Calu3 (cell line): ENCODE data around the gene SPPL3. TPM values are rescaled to one million over a fixed set of nuclear protein-coding genes. Genes with fewer than 3 reads are reported as not detected.
A peak's percentile ranks its signal among the peaks of the same experiment; 100 is the strongest.

ENCODE experiments used
- BruUV-seq: library from RNA; stranded (reverse); fragments of 400-500 nt; replicated peaks from 2 replicates; lab custom pipeline; 2021; lab: Mats Ljungman, UMichigan
- CTCF ChIA-PET: fragments of 300-600 bp; sonication (Branson Sonifier 250); formaldehyde crosslinking; loops from one replicate; lab custom pipeline; 2022; ENCODE audit warnings: antibody characterized with exemption; lab: Charles Lee
- DNase-seq: peaks from one replicate; pipeline ENCODE4 v3.0.0; 2022
- H3K27ac Mint-ChIP-seq: one replicate; pipeline ENCODE4 v1.8.0; 2022; ENCODE audit warnings: mixed read lengths; ENCODE audit not compliant: unreplicated experiment
- H3K27me3 Mint-ChIP-seq: one replicate; pipeline ENCODE4 v1.8.0; 2022; ENCODE audit warnings: mixed read lengths; ENCODE audit not compliant: unreplicated experiment
- H3K36me3 Mint-ChIP-seq: one replicate; pipeline ENCODE4 v1.8.0; 2022; ENCODE audit warnings: mild to moderate bottlenecking, moderate library complexity, mixed read lengths; ENCODE audit not compliant: insufficient read depth, unreplicated experiment
- H3K4me1 Mint-ChIP-seq: one replicate; pipeline ENCODE4 v1.8.0; 2022; ENCODE audit warnings: mild to moderate bottlenecking, low read depth, mixed read lengths; ENCODE audit not compliant: unreplicated experiment
- H3K4me3 Mint-ChIP-seq: one replicate; pipeline ENCODE4 v1.8.0; 2022; ENCODE audit warnings: mild to moderate bottlenecking, low read depth, moderate library complexity, mixed read lengths; ENCODE audit not compliant: unreplicated experiment
- H3K9me3 Mint-ChIP-seq: one replicate; pipeline ENCODE4 v1.8.0; 2022; ENCODE audit warnings: low read depth, mixed read lengths; ENCODE audit not compliant: unreplicated experiment
- CTCF ChIP-seq: fragments of 200-600 bp; IDR thresholded peaks from one replicate; pipeline ENCODE4 v1.8.0; 2022; ENCODE audit warnings: antibody characterized with exemption; ENCODE audit not compliant: unreplicated experiment
- intact Hi-C: fragments of 100-400 bp; cut with micrococcal nuclease; formaldehyde crosslinking; loops from one replicate; pipeline ENCODE4 v1.10.0; 2022; ENCODE audit not compliant: unreplicated experiment
- total RNA-seq: library from RNA; stranded (reverse); gene quantifications from 2 replicates; pipeline ENCODE4 v1.2.3, GENCODE V29; 2022

SPPL3 gene
- total RNA-seq, 1 experiment from 2014 or later = 61.0 TPM

GRCh38 chr12:120909633-120910298, 5.6 kb upstream of the SPPL3 start:
- H3K9me3 Mint-ChIP-seq = no peaks in the 10 kb centered on the region
- TF ChIP-seq CTCF = no peak
- H3K36me3 Mint-ChIP-seq = no peaks in the 10 kb centered on the region
- no peak overlapping the region for H3K4me3 Mint-ChIP-seq
- intact Hi-C loops = no loop called here
- H3K4me1 Mint-ChIP-seq = no peaks in the 10 kb centered on the region
- no peak overlapping the region for H3K27ac Mint-ChIP-seq
- no peak for DNase-seq
- H3K27me3 Mint-ChIP-seq = no peaks in the 10 kb centered on the region
- CTCF ChIA-PET = no interaction called here
- BruUV-seq = no TSS peak

- no peak overlapping the region for H3K27ac Mint-ChIP-seq
- no peak for TF ChIP-seq CTCF
- no peak for DNase-seq
- peaks cover 30% of the 10 kb centered on the region for H3K36me3 Mint-ChIP-seq
- peaks cover 18% of the 10 kb centered on the region for H3K4me1 Mint-ChIP-seq
- no peaks in the 10 kb centered on the region for H3K27me3 Mint-ChIP-seq
- H3K9me3 Mint-ChIP-seq = no peaks in the 10 kb centered on the region
- no peak overlapping the region for H3K4me3 Mint-ChIP-seq
- CTCF ChIA-PET = interaction anchor here (0.7 to 1.0 kb wide), 3 partner anchors 66 to 166 kb away, joined by 3 to 4 read pairs (median 4); no protein-coding TSS in a partner anchor
- intact Hi-C loops = no loop called here
- BruUV-seq = no TSS peak
Observed at GRCh38 chr12:120905856-120906384, 1.8 kb upstream of the SPPL3 start.

GRCh38 chr12:120903412-120904196, 554 bp downstream of the SPPL3 start:
- CTCF ChIA-PET = interaction anchor here (0.6 to 1.6 kb wide), 2 partner anchors 68 to 304 kb away, joined by 3 to 4 read pairs; no protein-coding TSS in a partner anchor
- DNase-seq = peak; percentile 69
- H3K4me3 Mint-ChIP-seq = peak overlapping the region; percentile 94
- BruUV-seq = no TSS peak
- H3K27me3 Mint-ChIP-seq = no peaks in the 10 kb centered on the region
- peaks cover 42% of the 10 kb centered on the region for H3K36me3 Mint-ChIP-seq
- TF ChIP-seq CTCF = no peak
- intact Hi-C loops = no loop called here
- peak overlapping the region; percentile 68 for H3K27ac Mint-ChIP-seq
- no peaks in the 10 kb centered on the region for H3K9me3 Mint-ChIP-seq
- H3K4me1 Mint-ChIP-seq = peaks cover 18% of the 10 kb centered on the region

DNA sequence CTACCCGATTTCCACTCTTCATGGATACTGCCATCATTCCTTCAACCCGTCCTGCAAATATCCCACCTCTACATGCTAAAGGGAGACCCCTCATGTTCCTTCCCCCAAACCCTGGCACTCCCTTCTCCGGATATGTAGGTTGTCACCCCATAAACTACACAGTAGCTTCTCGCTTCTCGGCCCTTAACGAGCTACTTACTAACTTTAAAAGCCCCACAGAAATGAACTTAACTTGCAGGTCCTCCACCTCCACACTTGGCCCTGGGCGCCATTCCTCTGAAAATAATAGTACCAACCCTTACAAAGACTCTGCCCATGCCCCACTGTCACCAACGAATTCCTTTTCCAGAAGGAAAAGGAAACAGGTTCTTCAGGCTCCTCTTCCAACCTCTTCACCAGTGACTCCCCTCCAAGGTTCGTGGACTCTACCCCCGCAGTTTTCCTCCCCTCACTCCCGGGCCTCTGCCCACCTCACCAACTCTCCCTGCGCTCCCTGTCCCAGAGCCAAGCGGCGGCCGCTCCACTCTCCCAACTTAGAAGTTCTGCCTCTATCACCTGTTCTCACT, 1.2 kb downstream of the SPPL3 start:
- no TSS peak for BruUV-seq
- CTCF ChIA-PET = interaction anchor here (0.6 to 1.6 kb wide), 3 partner anchors 69 to 775 kb away, joined by 3 to 4 read pairs (median 3); no protein-coding TSS in a partner anchor
- H3K9me3 Mint-ChIP-seq = no peaks in the 10 kb centered on the region
- H3K4me3 Mint-ChIP-seq = peak overlapping the region; percentile 94
- peaks cover 18% of the 10 kb centered on the region for H3K4me1 Mint-ChIP-seq
- no peaks in the 10 kb centered on the region for H3K27me3 Mint-ChIP-seq
- no peak for DNase-seq
- peaks cover 42% of the 10 kb centered on the region for H3K36me3 Mint-ChIP-seq
- TF ChIP-seq CTCF = no peak
- intact Hi-C loops = no loop called here
- H3K27ac Mint-ChIP-seq = peak overlapping the region; percentile 68
